Activated T-helper 1 cell treated with anti-CD3 and anti-CD28 coated beads, Interleukin-2, amount 50 U/mL, for 16 hours (primary cell): ENCODE data around the gene ANKRD23.

Source experiments
- DNase-seq, 2 donors: peaks; one replicate each; pipeline ENCODE4 v3.0.0-alpha.2; 2020; ENCODE audit warnings: low read depth in 1 of 2, low spot score in 1 of 2

ANKRD23 gene

GRCh38 chr2:96839875-96840850 lies 3.7 kb downstream of the ANKRD23 start:
- DNase-seq: no peak

DNA sequence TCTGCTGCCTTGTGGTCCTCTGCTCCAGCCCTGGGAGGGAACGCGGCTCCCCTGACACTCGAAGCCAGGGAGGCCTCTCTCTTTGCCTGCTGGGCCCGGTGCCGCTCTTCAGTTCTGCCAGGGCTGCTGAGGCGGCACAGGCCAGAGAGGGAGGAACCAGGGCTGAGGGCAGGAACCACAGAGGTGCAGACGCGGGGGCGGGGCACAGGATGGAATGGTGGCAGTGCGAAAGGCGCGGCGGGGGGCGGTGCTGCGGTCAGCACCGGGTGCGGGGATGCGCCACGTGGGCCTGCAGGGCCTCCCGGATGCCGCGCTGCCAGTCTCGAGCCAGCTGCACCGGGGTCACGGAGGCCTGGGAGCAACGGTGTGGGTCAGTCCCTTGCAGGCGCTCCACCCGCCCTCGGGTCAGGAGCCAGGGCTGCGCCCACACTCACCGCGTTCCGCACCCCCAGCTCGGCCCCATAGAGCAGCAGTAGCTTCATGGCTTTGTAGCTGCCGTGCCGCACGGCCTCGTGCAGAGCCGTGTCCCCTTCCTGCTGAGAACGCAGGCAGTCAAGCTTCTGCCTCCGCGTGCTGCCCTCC lies 4.4 kb downstream of the ANKRD23 start:
- DNase-seq: peak; percentile 68 to 72

- DNase-seq: no peak
Observed at GRCh38 chr2:96838345-96839292, 5.2 kb downstream of the ANKRD23 start.

- no peak for DNase-seq
Observed at GRCh38 chr2:96837575-96837974, 6.2 kb downstream of the ANKRD23 start.

- DNase-seq: no peak
Observed at GRCh38 chr2:96835830-96836229, 8.0 kb downstream of the ANKRD23 start.

GRCh38 chr2:96832754-96833507 lies 10.9 kb downstream of the ANKRD23 start:
- no peak for DNase-seq

DNA sequence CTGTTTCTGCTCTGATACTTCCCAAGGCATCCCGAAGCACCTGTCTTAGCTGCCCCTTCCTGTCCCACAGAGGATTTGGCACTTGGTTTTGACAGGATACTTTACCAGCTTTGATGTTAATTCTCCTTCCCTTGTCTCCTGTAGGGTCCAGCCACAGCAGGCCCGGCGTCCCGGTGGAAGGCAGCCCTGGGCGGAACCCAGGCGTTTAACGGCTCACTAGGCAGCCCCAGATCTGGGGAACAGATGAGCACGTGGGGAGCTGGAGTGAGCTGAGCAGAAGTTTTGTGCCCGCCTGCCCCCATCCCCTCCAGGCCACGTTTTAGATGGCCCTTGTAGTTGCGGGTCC lies 11.4 kb downstream of the ANKRD23 start:
- DNase-seq: no peak

GRCh38 chr2:96831679-96832078 lies 12.1 kb downstream of the ANKRD23 start:
- DNase-seq: no peak

GRCh38 chr2:96830044-96830562 lies 13.7 kb downstream of the ANKRD23 start:
- no peak for DNase-seq

DNA sequence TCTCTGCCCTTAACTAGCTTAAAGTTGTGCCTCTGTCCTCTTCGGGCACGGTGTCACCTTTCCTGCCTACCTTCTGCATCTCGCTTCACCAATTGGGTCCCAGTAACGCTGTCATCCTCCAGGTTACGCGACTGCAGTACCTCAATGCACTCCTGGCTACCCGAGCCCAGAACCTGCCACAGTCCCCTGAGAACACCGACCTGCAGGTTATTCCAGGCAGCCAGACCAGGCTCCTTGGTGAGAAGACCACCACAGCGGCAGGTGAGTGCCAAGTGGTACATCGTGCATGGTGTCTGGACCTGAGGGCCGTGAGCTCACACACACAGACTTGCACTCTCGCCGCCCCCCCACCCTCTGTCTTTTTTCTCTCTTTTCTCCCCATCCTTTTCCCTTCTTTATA lies 14.9 kb downstream of the ANKRD23 start:
- no peak for DNase-seq

- no peak for DNase-seq
Observed at GRCh38 chr2:96828436-96828835, 15.4 kb downstream of the ANKRD23 start.

DNA sequence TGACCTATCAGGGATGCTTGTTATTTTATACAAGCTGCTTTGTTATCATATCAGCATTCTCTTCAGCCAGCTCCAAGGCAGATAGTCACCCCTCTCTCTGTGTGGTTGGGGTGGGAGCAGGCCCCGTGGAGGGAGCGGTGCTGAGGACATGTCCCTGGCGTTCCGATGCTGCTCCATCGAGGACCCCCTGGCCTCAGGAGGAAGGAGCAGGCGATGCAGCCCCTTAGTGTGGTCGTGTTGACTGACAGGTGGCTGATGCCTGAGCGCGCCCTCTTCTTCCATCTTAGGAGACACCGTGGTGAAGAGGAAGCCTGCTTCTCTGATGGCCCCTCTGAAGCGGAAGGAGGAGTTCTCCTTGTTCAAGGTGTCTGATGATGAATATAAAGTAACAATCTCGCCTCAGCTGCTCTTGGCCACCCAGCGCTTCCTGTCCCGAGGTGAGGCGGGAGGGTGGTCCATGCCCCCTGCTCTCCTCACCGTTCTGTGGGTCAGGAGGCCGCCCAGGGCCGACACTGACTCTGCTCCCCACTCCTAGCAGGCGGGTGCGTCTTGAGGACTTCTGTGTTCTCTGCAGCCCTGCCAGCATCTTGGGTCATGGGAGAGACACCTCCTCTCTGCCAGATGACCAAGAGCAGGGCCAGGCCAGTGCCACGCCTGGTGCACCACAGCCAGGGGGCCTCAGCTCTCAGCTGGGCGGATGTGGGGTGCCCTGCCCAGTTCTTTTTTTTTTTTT lies 17.1 kb downstream of the ANKRD23 start:
- DNase-seq: no peak

- DNase-seq: no peak
Observed at GRCh38 chr2:96825057-96825456, 18.8 kb downstream of the ANKRD23 start.

DNA sequence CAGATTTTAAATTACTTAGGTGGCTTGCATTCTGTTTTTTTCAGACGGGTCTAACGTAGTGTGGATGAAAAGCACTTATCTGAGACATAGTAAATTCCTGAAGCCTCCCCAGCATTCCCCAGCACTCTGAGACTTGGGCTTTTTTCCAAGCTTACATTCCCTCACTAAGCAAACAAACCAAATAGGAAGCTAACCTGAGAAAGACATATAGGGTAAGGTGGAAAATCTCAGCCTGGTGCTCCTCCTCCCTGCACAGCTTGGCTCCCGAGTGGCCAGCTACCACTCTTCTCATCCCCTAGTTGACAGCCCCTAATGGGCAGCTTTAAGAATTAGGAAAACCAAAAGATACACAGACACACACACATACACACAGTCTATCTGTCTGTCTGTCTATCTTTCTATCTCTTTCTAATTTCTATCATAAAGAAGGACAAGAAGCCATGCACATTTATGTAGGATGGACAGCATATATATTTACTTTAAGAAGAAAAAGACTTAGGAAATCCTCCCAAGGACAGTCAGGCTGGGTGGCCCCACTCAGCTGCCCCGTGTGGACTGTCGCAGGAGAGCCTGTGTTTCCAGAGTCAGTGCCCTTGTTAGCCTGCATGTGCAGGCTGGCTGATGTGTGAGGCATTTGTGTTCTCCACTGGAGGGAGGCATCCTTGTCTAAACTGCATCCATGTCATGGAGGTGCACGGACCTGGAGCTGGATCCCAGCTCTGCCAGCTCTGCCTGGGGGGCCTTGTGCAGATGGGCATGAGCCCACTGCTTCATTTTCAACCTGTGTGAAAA lies 19.5 kb downstream of the ANKRD23 start:
- no peak for DNase-seq

- DNase-seq: no peak
Observed at GRCh38 chr2:96823198-96823597, 20.6 kb downstream of the ANKRD23 start.

- DNase-seq: no peak
Observed at GRCh38 chr2:96822786-96823185, 21.0 kb downstream of the ANKRD23 start.

- DNase-seq: no peak
Observed at GRCh38 chr2:96821113-96821675, 22.6 kb downstream of the ANKRD23 start.

DNA sequence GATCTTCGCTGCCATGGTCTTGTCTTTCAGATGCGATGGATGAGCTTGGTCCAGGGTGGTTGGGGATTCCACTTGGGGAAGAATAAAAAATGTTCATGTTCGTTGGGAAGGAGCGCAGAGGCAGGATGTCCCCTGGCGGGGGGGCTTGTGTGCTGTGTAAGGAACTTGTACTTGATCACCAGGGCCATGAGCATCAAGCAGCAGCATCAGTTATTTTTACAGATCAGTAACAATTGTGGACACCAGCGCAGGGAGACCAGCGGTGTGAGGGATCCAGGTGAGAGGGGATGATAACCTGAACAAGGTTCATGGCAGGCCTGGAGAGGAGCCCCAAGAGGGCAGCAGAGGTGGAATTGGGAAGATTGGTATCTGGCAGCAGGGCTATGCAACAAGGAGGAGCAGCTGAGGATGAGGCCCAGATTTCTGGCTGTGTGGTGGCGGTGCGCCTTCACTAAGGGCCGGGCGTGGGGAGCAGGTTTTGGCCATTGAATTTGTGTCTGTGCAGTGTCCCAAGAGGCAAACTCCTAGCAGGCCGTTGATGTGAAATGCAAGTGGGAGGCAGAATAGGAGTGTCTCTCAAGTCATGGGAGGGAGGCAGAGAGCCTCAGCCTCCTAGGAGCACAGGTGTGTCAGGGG lies 23.8 kb downstream of the ANKRD23 start:
- DNase-seq: no peak
